Measurements from ENCODE around the gene MYEOV. TPM values are rescaled to one million over a fixed set of nuclear protein-coding genes. Genes with fewer than 3 reads are reported as not detected.

MYEOV gene
- polyA plus RNA-seq, 3 donors: 0.03 TPM; not detected in 2

- Histone ChIP-seq H3K4me2 (replicated peaks; ENCODE audit: extremely low read depth, low read length, poor library complexity, severe bottlenecking) (no peak overlapping the region), H3K9me3 (replicated peaks in 1 of 2; ENCODE audit: control insufficient read depth in 1 of 2, insufficient read depth in 1 of 2, low read length in 2 of 2) (peaks cover 5% of the 10 kb centered on the region in 2 donors), H3K36me3 (replicated peaks in 1 of 2; ENCODE audit: control insufficient read depth in 1 of 2, insufficient read depth in 2 of 2, low read length in 2 of 2) (no peaks in the 10 kb centered on the region), H3K27me3 (ENCODE audit: control insufficient read depth in 2 of 2, insufficient read depth in 2 of 2, low read length in 2 of 2) (no peaks in the 10 kb centered on the region), H3K4me3 (replicated peaks in 1 of 3; ENCODE audit: low read depth in 2 of 3, low read length in 3 of 3) (no peak overlapping the region), H4K20me1 (ENCODE audit: insufficient read depth, low read length) (no peaks in the 10 kb centered on the region), H2AFZ (ENCODE audit: insufficient read depth, low read depth, low read length, poor library complexity, severe bottlenecking) (no peak overlapping the region), H3K4me1 (ENCODE audit: control insufficient read depth in 1 of 2, insufficient read depth in 2 of 2, low read length in 2 of 2) (no peaks in the 10 kb centered on the region), H3K27ac (ENCODE audit: low read depth in 1 of 2, low read length in 2 of 2) (no peak overlapping the region), H3K9ac (ENCODE audit: insufficient read depth, low read length, poor library complexity, severe bottlenecking) (no peak overlapping the region), H3K79me2 (ENCODE audit: insufficient read depth, low read length) (no peaks in the 10 kb centered on the region)
- DNase-seq: no peak
- WGBS (ENCODE audit: insufficient coverage): 97% methylated on average over 6 of the region's 13 CpGs
- Mint-ChIP-seq H3K27ac (peak overlapping the region in 1 of 7 donors; percentile 19), H3K4me1 (no peaks in the 10 kb centered on the region), H3K9me3 (peaks cover 7 to 17% (median 12%) of the 10 kb centered on the region in 7 donors), H3K36me3 (no peaks in the 10 kb centered on the region), H3K4me3 (no peak overlapping the region), H3K27me3 (ENCODE audit: low read depth in 3 of 3) (peaks cover 2 to 10% (median 3%) of the 10 kb centered on the region in 3 donors)
- no peak for TF ChIP-seq CTCF (IDR thresholded peaks at IDR 0.05)
- intact Hi-C loops (cut with micrococcal nuclease): no loop called here
These were observed 49.7 kb downstream of the MYEOV start for GRCh38 chr11:69343401-69344321.

- Histone ChIP-seq H3K9me3 (replicated peaks in 1 of 2; ENCODE audit: control insufficient read depth in 1 of 2, insufficient read depth in 1 of 2, low read length in 2 of 2) (peaks cover 7 to 9% of the 10 kb centered on the region in 2 donors), H3K27me3 (ENCODE audit: control insufficient read depth in 2 of 2, insufficient read depth in 2 of 2, low read length in 2 of 2) (no peaks in the 10 kb centered on the region), H3K27ac (ENCODE audit: low read depth in 1 of 2, low read length in 2 of 2) (no peak overlapping the region), H2AFZ (ENCODE audit: insufficient read depth, low read depth, low read length, poor library complexity, severe bottlenecking) (no peak overlapping the region), H3K79me2 (ENCODE audit: insufficient read depth, low read length) (no peaks in the 10 kb centered on the region), H3K9ac (ENCODE audit: insufficient read depth, low read length, poor library complexity, severe bottlenecking) (no peak overlapping the region), H3K4me3 (replicated peaks in 1 of 3; ENCODE audit: low read depth in 2 of 3, low read length in 3 of 3) (no peak overlapping the region), H3K4me1 (ENCODE audit: control insufficient read depth in 1 of 2, insufficient read depth in 2 of 2, low read length in 2 of 2) (no peaks in the 10 kb centered on the region), H3K36me3 (replicated peaks in 1 of 2; ENCODE audit: control insufficient read depth in 1 of 2, insufficient read depth in 2 of 2, low read length in 2 of 2) (no peaks in the 10 kb centered on the region), H3K4me2 (replicated peaks; ENCODE audit: extremely low read depth, low read length, poor library complexity, severe bottlenecking) (no peak overlapping the region), H4K20me1 (ENCODE audit: insufficient read depth, low read length) (no peaks in the 10 kb centered on the region)
- Mint-ChIP-seq H3K27ac (no peak overlapping the region), H3K4me3 (peak overlapping the region in 1 of 2 donors; percentile 17), H3K27me3 (ENCODE audit: low read depth in 3 of 3) (peaks cover 2 to 10% (median 3%) of the 10 kb centered on the region in 3 donors), H3K36me3 (no peaks in the 10 kb centered on the region), H3K9me3 (peaks cover 10 to 21% (median 15%) of the 10 kb centered on the region in 7 donors), H3K4me1 (no peaks in the 10 kb centered on the region)
- WGBS (ENCODE audit: insufficient coverage): 95% methylated on average over 4 of the region's 7 CpGs
- no peak for DNase-seq
- intact Hi-C loops (cut with micrococcal nuclease): no loop called here
- no peak for TF ChIP-seq CTCF (IDR thresholded peaks at IDR 0.05)
These were observed 50.7 kb downstream of the MYEOV start for GRCh38 chr11:69344570-69345145.

Other genes starting within 250 kb of the MYEOV start
- gene TPCN2, start 245.2 kb upstream of the MYEOV start, polyA plus RNA-seq: 10 to 100 TPM; 29.3 to 52.8 (median 31.5) TPM
- gene SMIM38, start 138.2 kb upstream of the MYEOV start, polyA plus RNA-seq: under 1 TPM in 1 of 3 donors, not detected in 2; 0.05 TPM
- gene LINC01488, start 187.5 kb downstream of the MYEOV start, polyA plus RNA-seq: not detected